Liver (tissue), 9 donors: Measurements from ENCODE around the gene PRICKLE1. TPM values are rescaled to one million over a fixed set of nuclear protein-coding genes. Genes with fewer than 3 reads are reported as not detected.

ENCODE experiments used
- DNase-seq: peaks from one replicate; pipeline ENCODE4 v3.0.0-alpha.2; 2017; ENCODE audit warnings: low spot score
- H3K27ac ChIP-seq, 2 donors: one replicate each; pipeline ENCODE4 v1.7.0; 2013; ENCODE audit warnings: inconsistent platforms in 2 of 2, low read length in 2 of 2, control low read depth in 1 of 2, low read depth in 1 of 2, mild to moderate bottlenecking in 1 of 2
- H3K27me3 ChIP-seq, 4 donors: one replicate each; pipeline versions ENCODE4 v1.6.1 to v1.7.0; 2013; ENCODE audit warnings: low read length in 3 of 4, inconsistent platforms in 1 of 4, mild to moderate bottlenecking in 1 of 4, moderate library complexity in 1 of 4; ENCODE audit not compliant: control insufficient read depth in 4 of 4, insufficient read depth in 4 of 4
- H3K36me3 ChIP-seq, 4 donors: one replicate each; pipeline versions ENCODE4 v1.6.1 to v1.7.0; 2013; ENCODE audit warnings: low read length in 3 of 4, mild to moderate bottlenecking in 3 of 4, low read depth in 1 of 4, moderate library complexity in 1 of 4; ENCODE audit not compliant: control insufficient read depth in 4 of 4, insufficient read depth in 3 of 4
- H3K4me1 ChIP-seq, 4 donors: one replicate each; pipeline versions ENCODE4 v1.6.1 to v1.7.0; 2013; ENCODE audit warnings: low read length in 3 of 4, mild to moderate bottlenecking in 3 of 4, moderate library complexity in 1 of 4; ENCODE audit not compliant: control insufficient read depth in 4 of 4, insufficient read depth in 4 of 4
- H3K4me3 ChIP-seq, 3 donors: one replicate each; pipeline versions ENCODE4 v1.6.1 to v1.7.0; 2013; ENCODE audit warnings: low read length in 3 of 3, control low read depth in 1 of 3, low read depth in 1 of 3, mild to moderate bottlenecking in 1 of 3
- H3K9ac ChIP-seq, 2 donors: one replicate each; pipeline ENCODE4 v1.7.0; 2013; ENCODE audit warnings: low read length in 2 of 2, mild to moderate bottlenecking in 2 of 2, moderate library complexity in 2 of 2, control low read depth in 1 of 2, low read depth in 1 of 2
- H3K9me3 ChIP-seq, 4 donors: one replicate each; pipeline versions ENCODE4 v1.6.1 to v1.7.0; 2013; ENCODE audit warnings: low read length in 3 of 4; ENCODE audit not compliant: control insufficient read depth in 4 of 4
- EGR1 ChIP-seq, 2 donors: IDR thresholded peaks; 2 replicates each; pipeline ENCODE4 v1.6.1; 2016 to 2018; ENCODE audit warnings: antibody characterized with exemption in 2 of 2, low read depth in 2 of 2
- FOXA1 ChIP-seq: IDR thresholded peaks from 2 replicates; pipeline ENCODE4 v1.6.1; 2016; ENCODE audit warnings: antibody characterized with exemption
- FOXA2 ChIP-seq: IDR thresholded peaks from 2 replicates; pipeline ENCODE4 v1.6.1; 2016; ENCODE audit warnings: antibody characterized with exemption
- GABPA ChIP-seq, 2 donors: IDR thresholded peaks in 1 of 2; conservative IDR thresholded peaks in 1 of 2; 2 replicates each; pipeline ENCODE4 v1.6.1; 2016; ENCODE audit warnings: antibody characterized with exemption in 2 of 2, mild to moderate bottlenecking in 1 of 2, moderate library complexity in 1 of 2
- HNF4A ChIP-seq, 2 donors: conservative IDR thresholded peaks; 2 replicates each; pipeline ENCODE4 v1.6.1; 2016; ENCODE audit warnings: antibody characterized with exemption in 2 of 2, mild to moderate bottlenecking in 2 of 2
- HNF4G ChIP-seq: IDR thresholded peaks from 2 replicates; pipeline ENCODE4 v1.6.1; 2016; ENCODE audit warnings: antibody characterized with exemption
- NR2F2 ChIP-seq: IDR thresholded peaks from 2 replicates; pipeline ENCODE4 v1.6.1; 2016; ENCODE audit warnings: antibody characterized with exemption
- RAD21 ChIP-seq, 2 donors: IDR thresholded peaks; 2 replicates each; pipeline ENCODE4 v1.6.1; 2016; ENCODE audit warnings: antibody characterized with exemption in 2 of 2, mild to moderate bottlenecking in 2 of 2
- RXRA ChIP-seq, 2 donors: IDR thresholded peaks; 2 replicates each; pipeline ENCODE4 v1.6.1; 2017 to 2018; ENCODE audit warnings: antibody characterized with exemption in 2 of 2, mild to moderate bottlenecking in 1 of 2
- SP1 ChIP-seq: IDR thresholded peaks from 2 replicates; pipeline ENCODE4 v1.6.1; 2018; ENCODE audit warnings: antibody characterized with exemption, mild to moderate bottlenecking
- TAF1 ChIP-seq: conservative IDR thresholded peaks from 2 replicates; pipeline ENCODE4 v1.6.1; 2016; ENCODE audit warnings: antibody characterized with exemption, mild to moderate bottlenecking
- YY1 ChIP-seq: IDR thresholded peaks from 2 replicates; pipeline ENCODE4 v1.6.1; 2016; ENCODE audit warnings: antibody characterized with exemption, mild to moderate bottlenecking
- WGBS: extraction: QIAGEN DNeasy Blood & Tissue Kit; methylation state at CpG from one replicate; pipeline ENCODE4 v1.1.7; 2013; 5-methylcytosine and 5-hydroxymethylcytosine counted together
- polyA plus RNA-seq, 2 donors: library from polyadenylated mRNA; stranded (reverse) in 1 of 2; unstranded in 1 of 2; fragments of 200-250 nt in 1 of 2; fragments of >200 nt in 1 of 2; fragmentation: Nextera tagmentation in 1 of 2; extraction: Ambion mirVana in 1 of 2; gene quantifications; one replicate each; pipeline versions ENCODE4 v1.2.1 to v1.2.3, GENCODE V29; 2013 to 2015
- total RNA-seq, 2 donors: library from RNA; depleted of rRNA; stranded (reverse); fragments of >200 nt; gene quantifications; one replicate each; pipeline ENCODE4 v1.2.3, GENCODE V29; 2014
- TF ChIP-seq, protein P1 (sequence below): fragments of 150-350 bp; IDR thresholded peaks from 2 replicates; pipeline ENCODE4 v1.5.1; 2017; ENCODE audit warnings: improper control_type of control experiment, low read depth, low read length; ENCODE audit not compliant: missing input control
- TF ChIP-seq, protein P2 (sequence below): IDR thresholded peaks from 2 replicates; pipeline ENCODE4 v1.6.1; 2016; ENCODE audit warnings: antibody characterized with exemption
- TF ChIP-seq, protein P3 (sequence below): IDR thresholded peaks from 2 replicates; pipeline ENCODE4 v1.6.1; 2016; ENCODE audit warnings: antibody characterized with exemption
- TF ChIP-seq, protein P4 (sequence below): IDR thresholded peaks from 2 replicates; pipeline ENCODE4 v1.6.1; 2016; ENCODE audit warnings: antibody characterized with exemption
- TF ChIP-seq, protein P5 (sequence below): IDR thresholded peaks from 2 replicates; pipeline ENCODE4 v1.6.1; 2016; ENCODE audit warnings: antibody characterized with exemption, mild to moderate bottlenecking
- donor health status: healthy.
- donor health status: healthy.
- donor health status: healthy.
- donor health status: healthy.
- donor health status: healthy.

Gene PRICKLE1
- total and polyA plus RNA-seq, 4 donors, result 0.59 to 5.7 (median 2.2) TPM

DNA sequence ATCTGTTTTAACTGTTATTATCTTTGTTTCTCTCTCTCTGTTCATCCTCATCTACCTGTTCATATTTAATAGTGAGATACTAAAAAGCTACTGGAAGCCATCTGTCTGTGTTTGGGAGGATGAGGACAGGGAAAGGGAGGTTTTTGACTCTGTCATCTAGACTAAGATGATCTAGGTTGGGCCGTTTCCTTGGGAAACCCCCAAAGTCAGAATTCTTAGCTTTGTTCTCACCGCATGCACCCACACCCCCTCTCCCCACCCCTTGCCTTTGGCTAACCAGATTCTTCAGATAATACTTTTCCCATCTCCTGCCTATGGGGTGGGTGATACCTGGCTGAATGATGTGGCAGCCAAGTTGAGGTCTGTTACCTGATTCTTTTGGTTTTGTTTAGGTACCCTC is 73.0 kb downstream of the PRICKLE1 start:
- no peaks in the 10 kb centered on the region for H3K9me3 ChIP-seq
- H3K4me3 ChIP-seq, result no peak overlapping the region
- no peak overlapping the region for H3K9ac ChIP-seq
- 64% methylated on average over 2 of the region's 2 CpGs for WGBS
- H3K27ac ChIP-seq, result no peak overlapping the region
- no peaks in the 10 kb centered on the region for H3K4me1 ChIP-seq
- DNase-seq, result no peak
- H3K36me3 ChIP-seq, result no peaks in the 10 kb centered on the region
- TF ChIP-seq FOXA2, result no peak
- no peak for TF ChIP-seq NR2F2
- TF ChIP-seq, protein P1, sequence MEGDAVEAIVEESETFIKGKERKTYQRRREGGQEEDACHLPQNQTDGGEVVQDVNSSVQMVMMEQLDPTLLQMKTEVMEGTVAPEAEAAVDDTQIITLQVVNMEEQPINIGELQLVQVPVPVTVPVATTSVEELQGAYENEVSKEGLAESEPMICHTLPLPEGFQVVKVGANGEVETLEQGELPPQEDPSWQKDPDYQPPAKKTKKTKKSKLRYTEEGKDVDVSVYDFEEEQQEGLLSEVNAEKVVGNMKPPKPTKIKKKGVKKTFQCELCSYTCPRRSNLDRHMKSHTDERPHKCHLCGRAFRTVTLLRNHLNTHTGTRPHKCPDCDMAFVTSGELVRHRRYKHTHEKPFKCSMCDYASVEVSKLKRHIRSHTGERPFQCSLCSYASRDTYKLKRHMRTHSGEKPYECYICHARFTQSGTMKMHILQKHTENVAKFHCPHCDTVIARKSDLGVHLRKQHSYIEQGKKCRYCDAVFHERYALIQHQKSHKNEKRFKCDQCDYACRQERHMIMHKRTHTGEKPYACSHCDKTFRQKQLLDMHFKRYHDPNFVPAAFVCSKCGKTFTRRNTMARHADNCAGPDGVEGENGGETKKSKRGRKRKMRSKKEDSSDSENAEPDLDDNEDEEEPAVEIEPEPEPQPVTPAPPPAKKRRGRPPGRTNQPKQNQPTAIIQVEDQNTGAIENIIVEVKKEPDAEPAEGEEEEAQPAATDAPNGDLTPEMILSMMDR, result no peak
- TF ChIP-seq, protein P2, sequence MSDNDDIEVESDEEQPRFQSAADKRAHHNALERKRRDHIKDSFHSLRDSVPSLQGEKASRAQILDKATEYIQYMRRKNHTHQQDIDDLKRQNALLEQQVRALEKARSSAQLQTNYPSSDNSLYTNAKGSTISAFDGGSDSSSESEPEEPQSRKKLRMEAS, result no peak
- no peak for TF ChIP-seq RXRA (IDR thresholded peaks at IDR 0.05)
- no peak for TF ChIP-seq SP1
- H3K27me3 ChIP-seq, result no peaks in the 10 kb centered on the region

DNA sequence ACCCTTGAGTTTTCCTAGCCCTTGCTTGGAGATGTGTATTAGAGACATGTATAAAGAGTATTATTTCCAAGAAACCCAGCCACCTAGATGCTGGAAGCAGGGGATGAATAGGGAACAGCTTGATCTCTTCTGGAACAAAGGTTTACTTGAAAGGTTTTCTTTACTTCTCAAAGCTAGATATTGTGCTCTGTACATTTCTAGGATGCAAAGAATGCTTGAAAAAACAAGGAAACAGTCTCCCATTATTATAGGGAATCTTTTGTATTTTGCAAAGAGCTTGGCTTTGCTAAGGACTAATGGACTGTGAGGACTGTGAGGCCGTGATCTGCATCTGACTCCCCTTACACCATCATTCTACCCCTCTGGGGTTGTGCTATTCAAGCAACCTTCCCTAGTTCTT is 77.9 kb downstream of the PRICKLE1 start:
- TF ChIP-seq, protein P2, result no peak
- TF ChIP-seq FOXA1, result no peak
- no peak for TF ChIP-seq RXRA (IDR thresholded peaks at IDR 0.05)
- TF ChIP-seq, protein P3, sequence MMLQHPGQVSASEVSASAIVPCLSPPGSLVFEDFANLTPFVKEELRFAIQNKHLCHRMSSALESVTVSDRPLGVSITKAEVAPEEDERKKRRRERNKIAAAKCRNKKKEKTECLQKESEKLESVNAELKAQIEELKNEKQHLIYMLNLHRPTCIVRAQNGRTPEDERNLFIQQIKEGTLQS, result no peak
- TF ChIP-seq RAD21 (IDR thresholded peaks at IDR 0.05), result no peak
- no peaks in the 10 kb centered on the region for H3K27me3 ChIP-seq
- H3K4me3 ChIP-seq, result no peak overlapping the region
- H3K9me3 ChIP-seq, result no peaks in the 10 kb centered on the region
- H3K27ac ChIP-seq, result no peak overlapping the region
- no peaks in the 10 kb centered on the region for H3K4me1 ChIP-seq
- H3K36me3 ChIP-seq, result no peaks in the 10 kb centered on the region
- WGBS, result 84% methylated on average over 1 of the region's 1 CpG
- H3K9ac ChIP-seq, result no peak overlapping the region
- DNase-seq, result no peak

DNA sequence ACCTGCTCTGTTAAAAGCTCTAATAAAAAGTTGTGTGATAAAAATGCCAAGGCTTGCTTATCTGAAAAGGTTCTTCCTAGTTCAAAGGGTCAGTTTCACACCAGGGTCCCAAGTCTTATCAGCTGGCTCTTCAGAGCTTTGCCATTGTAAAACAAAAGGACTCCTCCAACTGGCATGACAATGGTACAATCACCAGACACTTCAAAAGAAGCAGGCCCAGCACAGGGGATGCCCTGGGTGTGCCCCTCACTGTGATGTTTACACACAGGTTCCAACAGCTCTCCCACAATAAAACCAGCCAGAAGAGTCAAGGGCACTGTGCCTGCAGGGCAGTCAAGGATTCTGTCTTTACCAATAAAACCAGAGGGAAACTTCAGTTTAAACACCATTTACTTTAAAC is 78.7 kb downstream of the PRICKLE1 start:
- no peak for DNase-seq
- Histone ChIP-seq H3K36me3 (no peaks in the 10 kb centered on the region), H3K27ac (no peak overlapping the region), H3K9me3 (no peaks in the 10 kb centered on the region), H3K27me3 (no peaks in the 10 kb centered on the region), H3K9ac (no peak overlapping the region), H3K4me1 (no peaks in the 10 kb centered on the region), H3K4me3 (no peak overlapping the region)
- TF ChIP-seq YY1 (no peak), HNF4A (conservative IDR thresholded peaks at IDR 0.05) (no peak), SP1 (no peak), HNF4G (no peak), GABPA (IDR thresholded peaks at IDR 0.05 in 1 of 2, conservative IDR thresholded peaks at IDR 0.05 in 1 of 2) (no peak), RXRA (IDR thresholded peaks at IDR 0.05) (no peak), TAF1 (no peak), RAD21 (IDR thresholded peaks at IDR 0.05) (no peak), FOXA2 (no peak), EGR1 (IDR thresholded peaks at IDR 0.05; ENCODE audit: low read depth in 2 of 2) (no peak)
- TF ChIP-seq, protein P4, sequence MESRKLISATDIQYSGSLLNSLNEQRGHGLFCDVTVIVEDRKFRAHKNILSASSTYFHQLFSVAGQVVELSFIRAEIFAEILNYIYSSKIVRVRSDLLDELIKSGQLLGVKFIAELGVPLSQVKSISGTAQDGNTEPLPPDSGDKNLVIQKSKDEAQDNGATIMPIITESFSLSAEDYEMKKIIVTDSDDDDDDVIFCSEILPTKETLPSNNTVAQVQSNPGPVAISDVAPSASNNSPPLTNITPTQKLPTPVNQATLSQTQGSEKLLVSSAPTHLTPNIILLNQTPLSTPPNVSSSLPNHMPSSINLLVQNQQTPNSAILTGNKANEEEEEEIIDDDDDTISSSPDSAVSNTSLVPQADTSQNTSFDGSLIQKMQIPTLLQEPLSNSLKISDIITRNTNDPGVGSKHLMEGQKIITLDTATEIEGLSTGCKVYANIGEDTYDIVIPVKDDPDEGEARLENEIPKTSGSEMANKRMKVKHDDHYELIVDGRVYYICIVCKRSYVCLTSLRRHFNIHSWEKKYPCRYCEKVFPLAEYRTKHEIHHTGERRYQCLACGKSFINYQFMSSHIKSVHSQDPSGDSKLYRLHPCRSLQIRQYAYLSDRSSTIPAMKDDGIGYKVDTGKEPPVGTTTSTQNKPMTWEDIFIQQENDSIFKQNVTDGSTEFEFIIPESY, result no peak
- TF ChIP-seq, protein P5, sequence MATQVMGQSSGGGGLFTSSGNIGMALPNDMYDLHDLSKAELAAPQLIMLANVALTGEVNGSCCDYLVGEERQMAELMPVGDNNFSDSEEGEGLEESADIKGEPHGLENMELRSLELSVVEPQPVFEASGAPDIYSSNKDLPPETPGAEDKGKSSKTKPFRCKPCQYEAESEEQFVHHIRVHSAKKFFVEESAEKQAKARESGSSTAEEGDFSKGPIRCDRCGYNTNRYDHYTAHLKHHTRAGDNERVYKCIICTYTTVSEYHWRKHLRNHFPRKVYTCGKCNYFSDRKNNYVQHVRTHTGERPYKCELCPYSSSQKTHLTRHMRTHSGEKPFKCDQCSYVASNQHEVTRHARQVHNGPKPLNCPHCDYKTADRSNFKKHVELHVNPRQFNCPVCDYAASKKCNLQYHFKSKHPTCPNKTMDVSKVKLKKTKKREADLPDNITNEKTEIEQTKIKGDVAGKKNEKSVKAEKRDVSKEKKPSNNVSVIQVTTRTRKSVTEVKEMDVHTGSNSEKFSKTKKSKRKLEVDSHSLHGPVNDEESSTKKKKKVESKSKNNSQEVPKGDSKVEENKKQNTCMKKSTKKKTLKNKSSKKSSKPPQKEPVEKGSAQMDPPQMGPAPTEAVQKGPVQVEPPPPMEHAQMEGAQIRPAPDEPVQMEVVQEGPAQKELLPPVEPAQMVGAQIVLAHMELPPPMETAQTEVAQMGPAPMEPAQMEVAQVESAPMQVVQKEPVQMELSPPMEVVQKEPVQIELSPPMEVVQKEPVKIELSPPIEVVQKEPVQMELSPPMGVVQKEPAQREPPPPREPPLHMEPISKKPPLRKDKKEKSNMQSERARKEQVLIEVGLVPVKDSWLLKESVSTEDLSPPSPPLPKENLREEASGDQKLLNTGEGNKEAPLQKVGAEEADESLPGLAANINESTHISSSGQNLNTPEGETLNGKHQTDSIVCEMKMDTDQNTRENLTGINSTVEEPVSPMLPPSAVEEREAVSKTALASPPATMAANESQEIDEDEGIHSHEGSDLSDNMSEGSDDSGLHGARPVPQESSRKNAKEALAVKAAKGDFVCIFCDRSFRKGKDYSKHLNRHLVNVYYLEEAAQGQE, result no peak
- TF ChIP-seq, protein P3, result no peak
- TF ChIP-seq, protein P1, result no peak
